Right lobe of liver (tissue), 4 donors: ENCODE data around the gene GRIFIN.

Experiments used
- POLR2A ChIP-seq: fragments of 450-650 bp; IDR thresholded peaks from one replicate; pipeline ENCODE4 v1.6.1; 2017; ENCODE audit warnings: antibody characterized with exemption, mild to moderate bottlenecking
- TF ChIP-seq, protein P1 (sequence below), 4 donors: fragments of 200-600 bp in 3 of 4; fragments of 450-650 bp in 1 of 4; IDR thresholded peaks; one replicate each; pipeline versions ENCODE4 v1.5.1 to v1.8.0; 2016 to 2022; ENCODE audit warnings: antibody characterized with exemption in 4 of 4, mild to moderate bottlenecking in 2 of 4
- donor health status: DM: no; HTN: no; CAD: no.
- donor health status: DM: no; HTN: no; CAD: no.
- donor health status: DM: no; HTN: yes; CAD: no.

DNA sequence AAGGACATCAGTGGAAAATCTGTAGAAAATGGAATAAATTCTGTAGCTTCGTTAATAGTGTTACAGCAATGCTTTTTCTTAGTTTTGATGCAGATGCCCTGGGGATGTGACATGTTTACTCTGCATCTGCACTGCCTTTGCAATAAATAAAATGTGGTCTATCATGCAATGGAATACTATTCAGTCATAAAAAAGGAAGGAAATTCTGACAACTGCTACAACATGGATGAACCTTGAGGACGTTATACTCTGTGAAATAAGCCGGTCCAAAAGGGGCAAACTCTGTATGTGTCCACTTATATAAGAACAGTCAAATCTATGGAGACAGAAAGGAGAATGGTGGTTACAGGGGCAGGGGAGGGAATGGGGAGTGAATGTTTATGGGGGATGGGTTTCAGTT is 13.5 kb downstream of the GRIFIN start:
- TF ChIP-seq, protein P1, sequence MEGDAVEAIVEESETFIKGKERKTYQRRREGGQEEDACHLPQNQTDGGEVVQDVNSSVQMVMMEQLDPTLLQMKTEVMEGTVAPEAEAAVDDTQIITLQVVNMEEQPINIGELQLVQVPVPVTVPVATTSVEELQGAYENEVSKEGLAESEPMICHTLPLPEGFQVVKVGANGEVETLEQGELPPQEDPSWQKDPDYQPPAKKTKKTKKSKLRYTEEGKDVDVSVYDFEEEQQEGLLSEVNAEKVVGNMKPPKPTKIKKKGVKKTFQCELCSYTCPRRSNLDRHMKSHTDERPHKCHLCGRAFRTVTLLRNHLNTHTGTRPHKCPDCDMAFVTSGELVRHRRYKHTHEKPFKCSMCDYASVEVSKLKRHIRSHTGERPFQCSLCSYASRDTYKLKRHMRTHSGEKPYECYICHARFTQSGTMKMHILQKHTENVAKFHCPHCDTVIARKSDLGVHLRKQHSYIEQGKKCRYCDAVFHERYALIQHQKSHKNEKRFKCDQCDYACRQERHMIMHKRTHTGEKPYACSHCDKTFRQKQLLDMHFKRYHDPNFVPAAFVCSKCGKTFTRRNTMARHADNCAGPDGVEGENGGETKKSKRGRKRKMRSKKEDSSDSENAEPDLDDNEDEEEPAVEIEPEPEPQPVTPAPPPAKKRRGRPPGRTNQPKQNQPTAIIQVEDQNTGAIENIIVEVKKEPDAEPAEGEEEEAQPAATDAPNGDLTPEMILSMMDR (IDR thresholded peaks at IDR 0.05): no peak
- no peak for TF ChIP-seq POLR2A
